Measurements from ENCODE around the gene CD8A. TPM values are rescaled to one million over a fixed set of nuclear protein-coding genes. Genes with fewer than 3 reads are reported as not detected.

The CD8A gene
- total RNA-seq, 1 experiment from 2014 or later, result 0.28 TPM

DNA sequence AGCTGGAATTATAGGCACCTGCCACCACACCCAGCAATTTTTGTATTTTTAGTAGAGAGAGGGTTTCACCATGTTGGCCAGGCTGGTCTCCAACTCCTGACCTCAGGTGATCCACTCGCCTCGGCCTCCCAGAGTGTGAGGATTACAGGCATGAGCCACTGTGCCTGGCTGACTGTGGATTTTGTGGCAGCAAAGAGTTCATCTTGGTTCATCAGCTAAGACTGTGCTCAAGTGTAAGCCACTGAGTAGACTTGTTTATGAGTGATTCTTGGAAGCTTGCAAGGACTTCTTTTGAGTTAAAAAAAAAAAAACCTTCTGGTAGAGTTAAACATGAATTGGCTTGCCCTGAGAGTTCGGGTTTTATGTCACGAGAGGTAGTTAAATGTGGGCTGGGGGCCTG, 36.2 kb upstream of the CD8A start:
- no peaks in the 10 kb centered on the region; the same call in 1 of the 2 replicates for H3K9me3 ChIP-seq (ENCODE audit: insufficient read depth, low read depth)
- H2AFZ ChIP-seq, result no peak overlapping the region
- BruUV-seq (replicated peaks), result no TSS peak
- DNase-seq, result no peak
- H3K4me3 ChIP-seq, result no peak overlapping the region
- H3K79me2 ChIP-seq (ENCODE audit: low read depth), result no peaks in the 10 kb centered on the region
- no peak for TF ChIP-seq EZH2 (IDR thresholded peaks at IDR 0.05; ENCODE audit: low read depth)
- TF ChIP-seq, protein P1, sequence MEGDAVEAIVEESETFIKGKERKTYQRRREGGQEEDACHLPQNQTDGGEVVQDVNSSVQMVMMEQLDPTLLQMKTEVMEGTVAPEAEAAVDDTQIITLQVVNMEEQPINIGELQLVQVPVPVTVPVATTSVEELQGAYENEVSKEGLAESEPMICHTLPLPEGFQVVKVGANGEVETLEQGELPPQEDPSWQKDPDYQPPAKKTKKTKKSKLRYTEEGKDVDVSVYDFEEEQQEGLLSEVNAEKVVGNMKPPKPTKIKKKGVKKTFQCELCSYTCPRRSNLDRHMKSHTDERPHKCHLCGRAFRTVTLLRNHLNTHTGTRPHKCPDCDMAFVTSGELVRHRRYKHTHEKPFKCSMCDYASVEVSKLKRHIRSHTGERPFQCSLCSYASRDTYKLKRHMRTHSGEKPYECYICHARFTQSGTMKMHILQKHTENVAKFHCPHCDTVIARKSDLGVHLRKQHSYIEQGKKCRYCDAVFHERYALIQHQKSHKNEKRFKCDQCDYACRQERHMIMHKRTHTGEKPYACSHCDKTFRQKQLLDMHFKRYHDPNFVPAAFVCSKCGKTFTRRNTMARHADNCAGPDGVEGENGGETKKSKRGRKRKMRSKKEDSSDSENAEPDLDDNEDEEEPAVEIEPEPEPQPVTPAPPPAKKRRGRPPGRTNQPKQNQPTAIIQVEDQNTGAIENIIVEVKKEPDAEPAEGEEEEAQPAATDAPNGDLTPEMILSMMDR (conservative IDR thresholded peaks at IDR 0.05), result no peak
- no peaks in the 10 kb centered on the region for H3K36me3 ChIP-seq (ENCODE audit: low read depth)
- H3K4me1 ChIP-seq (replicated peaks; ENCODE audit: insufficient read depth), result no peaks in the 10 kb centered on the region
- ChIA-PET CTCF (no interaction called here), POLR2A (ENCODE audit: unreplicated experiment) (no interaction called here)
- no peaks in the 10 kb centered on the region for H4K20me1 ChIP-seq (ENCODE audit: insufficient read depth)
- H3K4me2 ChIP-seq, result no peak overlapping the region
- no peaks in the 10 kb centered on the region for H3F3A ChIP-seq (ENCODE audit: insufficient read depth, low read depth)
- no peak overlapping the region for H3K27ac ChIP-seq
- peaks cover 4% of the 10 kb centered on the region for H3K27me3 ChIP-seq (ENCODE audit: insufficient read depth, low read depth)
- H3K9me2 ChIP-seq (ENCODE audit: insufficient read depth), result no peaks in the 10 kb centered on the region
- intact Hi-C loops (cut with micrococcal nuclease; ENCODE audit: unreplicated experiment), result no loop called here

- Histone ChIP-seq H3K9me3 (ENCODE audit: insufficient read depth, low read depth) (no peaks in the 10 kb centered on the region; the same call in 1 of the 2 replicates), H3K79me2 (ENCODE audit: low read depth) (no peaks in the 10 kb centered on the region), H3F3A (ENCODE audit: insufficient read depth, low read depth) (no peaks in the 10 kb centered on the region), H3K4me1 (replicated peaks; ENCODE audit: insufficient read depth) (no peaks in the 10 kb centered on the region), H3K27me3 (ENCODE audit: insufficient read depth, low read depth) (peaks cover 4% of the 10 kb centered on the region), H3K27ac (no peak overlapping the region), H3K4me3 (no peak overlapping the region), H3K36me3 (ENCODE audit: low read depth) (no peaks in the 10 kb centered on the region), H4K20me1 (ENCODE audit: insufficient read depth) (no peaks in the 10 kb centered on the region), H3K4me2 (no peak overlapping the region), H2AFZ (no peak overlapping the region), H3K9me2 (ENCODE audit: insufficient read depth) (no peaks in the 10 kb centered on the region)
- POLR2A ChIA-PET (ENCODE audit: unreplicated experiment), result interaction anchor here (0.6 kb wide), 2 partner anchors 171 to 599 kb away, joined by 3 to 4 read pairs; no protein-coding TSS in a partner anchor
- BruUV-seq (replicated peaks), result no TSS peak
- no peak for DNase-seq
- intact Hi-C loops (cut with micrococcal nuclease; ENCODE audit: unreplicated experiment), result no loop called here
- no peak for TF ChIP-seq EZH2 (IDR thresholded peaks at IDR 0.05; ENCODE audit: low read depth)
- TF ChIP-seq, protein P1 (conservative IDR thresholded peaks at IDR 0.05), result no peak
- CTCF ChIA-PET, result no interaction called here
Measured at GRCh38 chr2:86825693-86826381, 35.1 kb upstream of the CD8A start.

GRCh38 chr2:86825036-86825692, 34.5 kb upstream of the CD8A start:
- Histone ChIP-seq H3K79me2 (ENCODE audit: low read depth) (no peaks in the 10 kb centered on the region), H2AFZ (no peak overlapping the region), H3K4me1 (replicated peaks; ENCODE audit: insufficient read depth) (no peaks in the 10 kb centered on the region), H3K27me3 (ENCODE audit: insufficient read depth, low read depth) (peaks cover 4% of the 10 kb centered on the region), H3K4me2 (no peak overlapping the region), H3K36me3 (ENCODE audit: low read depth) (no peaks in the 10 kb centered on the region), H3F3A (ENCODE audit: insufficient read depth, low read depth) (no peaks in the 10 kb centered on the region), H4K20me1 (ENCODE audit: insufficient read depth) (no peaks in the 10 kb centered on the region), H3K9me2 (ENCODE audit: insufficient read depth) (no peaks in the 10 kb centered on the region), H3K27ac (no peak overlapping the region), H3K9me3 (ENCODE audit: insufficient read depth, low read depth) (no peaks in the 10 kb centered on the region; the same call in 1 of the 2 replicates), H3K4me3 (no peak overlapping the region)
- POLR2A ChIA-PET (ENCODE audit: unreplicated experiment), result no interaction called here
- no peak for DNase-seq
- TF ChIP-seq EZH2 (IDR thresholded peaks at IDR 0.05; ENCODE audit: low read depth), result no peak
- TF ChIP-seq, protein P1 (conservative IDR thresholded peaks at IDR 0.05), result no peak
- no TSS peak for BruUV-seq (replicated peaks)
- intact Hi-C loops (cut with micrococcal nuclease; ENCODE audit: unreplicated experiment), result no loop called here
- CTCF ChIA-PET, result no interaction called here

Data from PC-9 (cell line).